ENCODE results near the gene CXCR5.

- TF ChIP-seq SUZ12 (IDR thresholded peaks at IDR 0.05): no peak
- TF ChIP-seq HDGF (IDR thresholded peaks at IDR 0.05; ENCODE audit: borderline replicate concordance): no peak
- TF ChIP-seq SP1 (IDR thresholded peaks at IDR 0.05): no peak
- no peak for TF ChIP-seq ZNF384 (IDR thresholded peaks at IDR 0.05)
- no peak for TF ChIP-seq FOXM1 (IDR thresholded peaks at IDR 0.05; ENCODE audit: borderline replicate concordance)
- TF ChIP-seq FOXK2 (IDR thresholded peaks at IDR 0.05): no peak
- no peak for TF ChIP-seq ARNT (IDR thresholded peaks at IDR 0.05)
Observed at GRCh38 chr11:118892964-118893363, 9.3 kb downstream of the CXCR5 start.

Data from HEK293T (cell line).